GM18907 (cell line): ENCODE data around the gene SLC2A8.

Source experiments
- ATAC-seq: cut with Tn5 transposase; IDR thresholded peaks from one replicate; pipeline ENCODE4 v1.9.1; 2021; ENCODE audit warnings: mild to moderate bottlenecking, moderate library complexity; ENCODE audit not compliant: unreplicated experiment

The SLC2A8 gene, protein sequence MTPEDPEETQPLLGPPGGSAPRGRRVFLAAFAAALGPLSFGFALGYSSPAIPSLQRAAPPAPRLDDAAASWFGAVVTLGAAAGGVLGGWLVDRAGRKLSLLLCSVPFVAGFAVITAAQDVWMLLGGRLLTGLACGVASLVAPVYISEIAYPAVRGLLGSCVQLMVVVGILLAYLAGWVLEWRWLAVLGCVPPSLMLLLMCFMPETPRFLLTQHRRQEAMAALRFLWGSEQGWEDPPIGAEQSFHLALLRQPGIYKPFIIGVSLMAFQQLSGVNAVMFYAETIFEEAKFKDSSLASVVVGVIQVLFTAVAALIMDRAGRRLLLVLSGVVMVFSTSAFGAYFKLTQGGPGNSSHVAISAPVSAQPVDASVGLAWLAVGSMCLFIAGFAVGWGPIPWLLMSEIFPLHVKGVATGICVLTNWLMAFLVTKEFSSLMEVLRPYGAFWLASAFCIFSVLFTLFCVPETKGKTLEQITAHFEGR

DNA sequence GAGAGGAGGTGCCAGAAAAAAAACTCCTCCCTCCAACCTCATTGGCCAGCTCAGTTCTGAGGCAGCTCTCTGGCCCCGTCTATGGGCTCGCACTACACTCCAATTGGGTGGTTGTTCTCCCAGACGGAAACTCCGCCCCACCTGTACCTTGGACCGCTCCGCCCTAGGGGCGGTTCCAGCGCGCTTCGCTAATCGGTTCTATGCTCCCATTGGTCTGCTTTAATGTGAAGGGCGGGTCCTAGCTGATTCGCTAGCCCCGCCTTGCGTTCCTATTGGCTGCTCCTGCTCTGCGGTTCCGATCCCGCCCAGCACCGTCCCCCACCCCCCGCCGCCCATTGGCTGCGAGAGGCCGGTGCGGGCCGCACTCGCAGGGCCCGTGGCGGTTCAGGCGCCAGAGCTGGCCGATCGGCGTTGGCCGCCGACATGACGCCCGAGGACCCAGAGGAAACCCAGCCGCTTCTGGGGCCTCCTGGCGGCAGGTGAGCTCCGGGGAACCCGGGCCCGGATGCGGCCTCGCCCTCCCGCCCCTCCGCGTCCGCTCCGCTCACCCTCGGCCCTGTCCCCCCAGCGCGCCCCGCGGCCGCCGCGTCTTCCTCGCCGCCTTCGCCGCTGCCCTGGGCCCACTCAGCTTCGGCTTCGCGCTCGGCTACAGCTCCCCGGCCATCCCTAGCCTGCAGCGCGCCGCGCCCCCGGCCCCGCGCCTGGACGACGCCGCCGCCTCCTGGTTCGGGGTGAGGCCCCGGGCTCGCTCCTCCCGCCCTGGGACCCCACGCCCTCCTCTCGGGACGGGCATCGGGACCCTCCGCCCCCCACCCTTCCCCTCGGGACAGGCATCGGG, at the start of gene SLC2A8:
Gene SLC2A8, plus strand, starts transcription at position 362 of the 838 bp plus-strand sequence. Its CDS starts 62 bp downstream, at position 424.
- ATAC-seq, result peak; percentile 95

DNA sequence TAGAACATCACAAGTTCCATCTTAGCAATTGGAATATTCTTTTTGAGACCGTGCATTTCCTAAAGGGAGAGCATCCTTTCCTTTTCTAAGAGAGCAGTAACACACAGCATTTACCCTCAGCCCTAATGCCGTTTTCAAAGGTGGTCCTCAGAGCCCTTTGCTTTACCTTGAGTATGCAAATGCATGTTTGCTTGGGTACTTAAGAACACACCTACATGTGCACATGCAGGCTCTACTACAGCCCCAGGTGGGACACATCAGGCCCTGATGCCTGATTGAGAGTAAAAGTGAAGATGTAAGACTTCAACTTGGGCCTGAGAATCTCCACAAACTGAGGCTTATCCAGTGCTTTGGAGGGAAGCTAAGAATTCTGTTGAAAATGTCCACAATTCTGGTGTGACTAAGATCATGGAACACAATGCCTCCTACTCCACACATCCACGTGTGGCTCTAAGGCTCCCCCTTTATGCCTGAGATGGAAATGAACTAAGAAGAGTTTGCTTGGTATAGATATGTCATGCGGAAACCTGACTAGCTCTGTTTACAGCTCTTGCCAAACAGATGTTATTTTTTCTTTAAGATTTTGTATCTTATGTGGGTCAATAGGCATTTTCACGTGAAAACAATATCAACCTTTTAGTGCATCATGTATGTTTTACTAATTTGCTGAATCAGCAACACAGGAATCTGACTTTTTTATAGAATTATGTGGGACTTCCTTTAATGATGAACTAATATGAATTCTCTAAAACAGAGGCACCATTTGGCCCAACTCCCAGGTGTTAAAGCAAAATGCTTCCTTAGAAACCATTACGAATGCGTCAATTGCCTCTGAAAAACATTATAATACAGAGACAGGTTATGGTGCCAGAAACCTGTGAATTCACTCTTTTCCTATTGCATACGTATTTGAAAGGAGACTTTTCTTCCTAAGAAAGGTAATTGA, 48.9 kb upstream of the SLC2A8 start:
- no peak for ATAC-seq

DNA sequence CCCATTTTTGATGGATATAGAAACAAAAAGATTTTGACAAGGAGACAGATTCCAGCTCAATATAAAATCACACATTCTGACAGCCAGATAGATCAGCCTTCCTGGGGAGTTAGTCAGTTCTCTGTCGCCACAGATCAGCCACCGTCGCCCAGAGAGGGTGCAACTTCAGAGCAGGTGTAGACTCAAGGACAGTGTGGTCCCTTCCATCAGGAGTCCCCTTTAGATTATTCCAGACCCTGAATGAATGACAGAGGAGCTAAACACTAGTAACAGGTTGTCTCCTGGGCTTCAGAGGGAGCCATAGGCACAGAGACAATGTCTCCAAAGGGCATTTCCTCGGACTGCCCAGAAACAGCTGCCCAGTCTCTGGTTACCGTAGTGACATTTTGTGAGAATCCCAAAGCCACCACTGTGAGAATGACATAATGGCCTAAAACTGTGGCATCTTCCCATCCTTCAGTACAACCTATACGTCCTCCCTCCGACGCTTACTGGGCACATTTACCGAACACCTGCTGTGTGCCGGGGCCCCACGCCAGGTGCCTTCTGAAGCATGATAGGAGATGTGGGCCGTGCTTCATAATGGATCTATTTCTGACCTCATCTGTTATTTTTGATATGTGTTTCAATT, 47.4 kb upstream of the SLC2A8 start:
- no peak for ATAC-seq

DNA sequence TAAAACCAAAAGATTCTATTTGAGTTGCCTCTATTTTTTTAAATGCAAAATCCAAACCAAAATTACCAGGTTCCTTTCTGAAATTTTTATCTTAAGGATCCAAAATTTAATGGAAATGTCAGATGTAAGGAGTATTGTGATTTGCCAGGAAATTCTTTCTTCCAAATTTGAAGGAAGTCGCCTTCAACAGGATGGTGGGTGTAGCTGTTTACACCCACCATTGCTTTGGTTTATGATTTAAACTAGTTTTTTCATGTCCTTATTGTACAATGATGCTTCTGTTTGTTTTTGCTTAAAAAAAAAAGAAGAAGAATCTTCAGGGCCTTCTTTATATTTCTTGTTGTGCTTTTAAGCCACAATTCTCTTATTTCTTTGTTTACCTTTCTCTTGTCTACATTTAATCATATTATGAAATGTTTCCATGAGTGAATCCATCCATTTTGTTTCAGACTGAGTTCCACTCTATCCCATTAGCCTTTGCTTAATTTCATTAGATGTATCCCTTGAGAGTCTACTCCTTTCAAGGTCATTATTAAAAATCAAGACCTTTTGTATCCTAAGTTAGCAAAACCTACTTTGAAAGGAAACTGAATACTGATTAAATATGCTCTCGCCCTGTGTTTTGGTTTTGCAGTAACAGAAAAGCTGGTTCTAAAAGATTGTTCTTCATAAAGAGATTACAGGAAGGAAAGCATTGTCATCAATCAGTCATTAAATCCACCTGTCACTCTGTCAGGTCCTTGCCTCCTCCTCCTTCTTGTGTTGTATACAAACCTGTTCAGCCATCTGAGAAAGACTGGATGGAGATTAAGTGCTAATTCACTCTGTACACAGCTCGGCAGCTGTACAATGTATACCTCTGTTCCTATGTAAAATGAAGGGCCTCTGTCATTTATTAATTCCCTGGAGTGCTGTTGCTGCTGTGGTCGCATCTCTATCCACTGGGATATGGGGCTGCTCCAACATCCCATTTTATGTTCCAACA, 45.5 kb upstream of the SLC2A8 start:
- ATAC-seq, result no peak

DNA sequence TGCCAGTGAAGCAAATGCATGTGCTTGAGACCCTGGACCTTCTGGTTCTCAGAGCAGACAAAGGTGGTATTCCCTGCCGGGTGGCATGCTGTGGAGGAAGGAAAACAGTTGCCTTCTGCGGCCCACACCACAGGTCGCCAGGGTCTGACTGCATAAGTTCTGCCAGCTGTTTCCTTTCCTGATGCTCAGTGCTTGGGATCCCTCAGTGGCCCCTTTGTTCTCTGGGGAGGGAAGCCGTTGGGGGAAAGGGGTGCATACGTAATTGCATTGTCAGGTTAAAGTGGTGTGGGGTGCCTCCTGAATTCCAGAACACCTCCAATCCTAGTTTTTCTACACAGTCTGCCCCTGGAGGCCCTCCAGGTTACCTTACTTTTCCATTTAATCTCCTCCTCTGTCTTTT, 43.1 kb upstream of the SLC2A8 start:
- ATAC-seq, result no peak

DNA sequence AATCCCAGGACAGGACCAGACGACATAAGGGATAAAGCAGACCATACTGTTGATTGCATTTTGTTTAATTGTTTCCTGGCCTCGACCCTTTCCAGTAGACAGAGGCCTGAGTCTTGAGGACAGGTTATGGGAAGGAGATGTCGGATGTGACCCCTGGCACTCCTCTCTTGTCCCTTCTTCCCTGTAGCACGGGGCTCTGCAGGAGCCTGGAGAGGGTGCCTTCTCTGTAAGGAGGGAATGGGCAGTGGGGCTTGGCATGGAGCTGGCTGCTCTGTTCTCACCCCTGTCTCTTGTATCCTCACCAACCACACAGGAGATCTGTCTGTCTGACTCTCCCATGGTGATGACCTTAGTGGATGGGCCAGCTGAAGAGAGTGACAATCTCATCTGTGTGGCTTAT, 40.1 kb upstream of the SLC2A8 start:
- no peak for ATAC-seq

DNA sequence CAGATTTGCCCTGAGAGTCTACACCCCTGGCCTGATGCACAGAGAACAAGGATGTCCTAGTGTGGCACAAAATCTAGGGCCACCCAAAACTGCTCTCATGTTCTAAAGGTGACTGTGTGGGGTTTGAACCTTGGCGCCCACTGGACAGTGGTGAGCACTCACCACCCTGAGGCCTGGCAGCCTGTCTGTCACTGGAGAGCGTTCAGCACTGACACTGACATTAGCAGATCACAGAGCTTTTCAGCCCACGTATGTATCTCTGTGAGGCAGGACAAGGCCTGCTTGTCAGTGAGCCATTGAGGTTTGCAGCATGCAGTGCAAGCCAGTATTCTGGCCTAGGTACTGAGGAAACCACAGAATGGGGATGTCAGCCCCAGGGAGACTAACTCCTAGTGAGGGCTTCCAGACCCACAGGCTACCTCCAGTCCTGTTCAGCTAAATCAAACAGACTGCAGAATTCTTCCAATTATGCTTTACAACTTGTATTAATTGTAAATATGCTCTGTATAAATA, 38.9 kb upstream of the SLC2A8 start:
- ATAC-seq, result no peak

DNA sequence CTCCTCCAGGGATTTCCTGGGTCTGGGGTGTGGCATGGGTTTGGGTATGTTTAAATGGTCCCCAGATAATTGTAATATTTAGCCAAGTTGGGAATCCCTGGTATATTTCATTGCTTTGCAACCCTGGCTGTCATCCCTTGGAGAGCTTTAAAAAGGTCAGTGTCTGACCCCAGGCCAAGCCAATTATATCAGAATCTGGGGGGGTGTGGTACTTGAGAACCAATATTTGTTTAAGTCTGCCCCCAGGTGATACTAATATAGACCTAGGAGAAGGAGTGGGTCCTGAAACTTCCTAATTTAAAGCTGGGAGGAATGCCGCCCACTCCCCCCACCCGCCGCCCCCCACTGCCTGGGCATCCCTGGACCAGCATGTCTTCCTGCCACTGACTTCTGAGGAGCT, 38.2 kb upstream of the SLC2A8 start:
- ATAC-seq, result no peak

DNA sequence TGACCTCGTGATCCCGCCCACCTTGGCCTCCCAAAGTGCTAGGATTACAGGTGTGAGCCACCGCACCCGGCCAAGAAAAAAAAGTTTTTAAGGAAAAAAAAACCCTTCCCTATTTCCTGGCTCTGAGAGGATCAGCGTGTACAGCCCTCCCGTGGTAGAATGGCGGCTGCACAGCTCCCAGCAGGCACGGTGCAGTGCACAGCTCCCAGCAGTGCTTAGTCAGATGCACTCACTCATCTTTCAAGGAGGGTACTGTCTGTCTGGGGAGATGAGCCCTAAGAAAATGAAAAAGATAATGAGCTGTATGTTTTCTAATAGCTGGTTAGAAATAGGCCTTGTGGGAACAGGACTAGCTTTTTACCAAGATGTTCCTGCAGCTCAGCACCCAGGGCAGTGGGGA, 36.7 kb upstream of the SLC2A8 start:
- ATAC-seq, result no peak

DNA sequence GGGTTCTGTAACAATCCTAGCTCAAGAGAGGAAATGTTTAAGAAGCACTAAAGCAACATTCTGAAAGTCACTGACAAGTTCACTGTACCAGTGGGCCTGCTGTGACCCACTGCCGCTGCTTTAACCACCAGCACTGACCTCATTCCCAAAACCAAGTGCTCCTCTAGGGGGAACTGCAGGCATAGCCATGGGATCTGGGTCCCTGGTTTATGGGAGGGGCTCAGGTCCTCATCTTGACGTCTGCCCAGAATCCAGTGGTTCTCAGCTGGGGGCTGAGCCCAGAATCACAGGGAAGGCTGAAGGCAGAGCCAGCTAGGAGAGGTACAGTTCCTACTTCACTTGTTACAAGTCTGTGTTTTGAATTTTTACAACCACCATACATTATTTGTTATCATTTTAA, 36.1 kb upstream of the SLC2A8 start:
- no peak for ATAC-seq

DNA sequence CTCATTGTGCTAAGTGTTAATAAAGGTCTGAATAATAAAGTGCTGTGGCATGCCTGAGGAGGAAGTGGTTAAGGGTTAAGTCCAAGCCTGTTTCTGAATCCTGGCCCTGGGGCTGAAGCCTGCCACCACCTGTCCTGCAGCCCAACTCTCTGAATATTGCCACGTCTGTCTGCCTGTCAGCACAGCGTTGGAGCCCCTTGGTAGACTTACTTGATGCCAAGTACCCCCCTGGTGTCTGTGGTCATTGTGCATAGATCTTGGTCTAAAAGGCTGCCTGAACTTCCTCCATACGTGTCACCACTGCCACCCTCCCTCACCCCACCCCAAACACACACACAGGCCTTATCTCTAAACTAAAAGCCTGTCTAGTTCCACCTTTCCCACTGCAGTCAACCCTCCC, 35.4 kb upstream of the SLC2A8 start:
- no peak for ATAC-seq

DNA sequence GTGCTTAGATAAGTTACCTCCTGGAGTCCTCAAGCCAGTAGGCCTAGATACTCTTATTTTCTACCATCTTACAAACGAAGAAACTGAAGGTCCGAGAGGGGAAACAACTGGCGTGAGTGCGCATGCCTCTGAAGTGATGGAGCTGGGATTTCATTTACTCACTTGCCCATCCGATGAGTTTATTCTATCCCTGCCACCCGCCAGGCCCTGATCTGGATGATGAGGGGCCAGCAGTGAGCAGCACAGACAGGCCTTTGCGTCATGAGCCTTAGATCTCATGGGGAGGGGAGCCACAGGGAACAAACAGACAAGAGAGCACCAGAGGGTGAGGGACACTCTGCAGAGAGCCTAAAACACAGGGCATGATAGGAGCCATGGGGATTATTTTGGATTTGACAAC, 34.1 kb upstream of the SLC2A8 start:
- no peak for ATAC-seq

DNA sequence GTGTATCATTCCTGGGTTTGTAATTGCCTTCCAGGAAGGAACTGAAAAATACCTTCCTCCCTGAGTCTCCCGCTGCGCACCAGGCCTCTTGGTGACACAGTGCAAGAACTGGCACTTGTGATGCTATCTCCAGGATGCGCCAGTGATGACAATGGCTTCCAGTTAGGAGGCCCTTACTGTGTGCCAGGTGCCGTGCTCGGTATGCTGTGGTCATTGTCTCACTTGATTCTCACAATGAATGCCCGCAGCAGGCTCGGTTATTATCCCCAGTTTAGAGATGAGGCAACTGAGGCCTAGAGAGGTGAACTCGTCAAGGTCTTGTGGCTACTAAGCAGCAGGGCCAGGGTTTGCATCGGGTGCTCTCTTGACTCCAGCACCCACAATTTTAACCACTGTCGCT, 31.5 kb upstream of the SLC2A8 start:
- ATAC-seq, result no peak

DNA sequence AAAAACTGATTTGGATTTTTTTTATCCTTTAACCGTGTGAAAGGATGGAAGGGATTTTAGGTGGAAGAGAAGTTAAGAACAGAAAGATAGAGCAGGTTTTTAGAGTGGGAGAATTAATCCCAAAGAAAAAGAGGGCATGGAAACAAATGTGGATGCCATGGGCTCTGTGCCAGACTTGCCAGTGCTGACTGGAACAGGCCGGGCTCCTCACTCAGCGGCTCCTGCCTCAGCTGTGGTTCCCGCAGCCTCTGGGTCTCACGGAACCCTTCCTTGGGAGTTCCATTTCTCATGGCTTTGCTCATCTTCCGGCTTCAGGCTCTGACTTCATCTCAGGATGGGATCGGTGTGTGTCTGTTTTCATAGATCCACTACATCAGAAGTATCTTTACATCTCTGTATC, 30.4 kb upstream of the SLC2A8 start:
- ATAC-seq, result no peak

DNA sequence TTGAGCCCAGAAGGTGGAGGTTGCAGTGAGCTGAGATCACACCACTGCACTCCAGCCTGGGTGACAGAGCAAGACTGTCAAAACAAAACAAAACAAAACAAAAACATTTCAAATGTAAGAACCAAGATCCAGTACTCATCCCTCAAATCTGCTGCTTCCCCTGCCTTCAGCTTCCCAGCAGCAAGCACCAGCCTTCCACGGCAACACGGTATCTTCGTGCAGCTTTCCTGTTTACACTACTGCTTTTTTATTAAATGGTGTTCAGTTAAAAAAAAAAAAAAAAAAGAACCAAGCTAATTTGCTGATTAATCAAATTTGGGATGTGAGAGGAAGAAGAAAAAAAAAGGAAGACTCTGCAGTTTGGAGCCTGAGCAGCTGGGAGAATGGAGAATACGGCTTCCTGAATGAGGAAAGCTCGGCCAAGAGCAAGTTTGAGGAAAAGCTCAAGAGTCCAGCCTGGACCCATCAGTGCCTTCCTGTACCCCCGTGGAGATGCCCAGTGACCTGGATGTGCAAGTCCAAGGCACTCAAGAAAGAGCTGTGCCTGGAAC, 28.0 kb upstream of the SLC2A8 start:
- no peak for ATAC-seq

DNA sequence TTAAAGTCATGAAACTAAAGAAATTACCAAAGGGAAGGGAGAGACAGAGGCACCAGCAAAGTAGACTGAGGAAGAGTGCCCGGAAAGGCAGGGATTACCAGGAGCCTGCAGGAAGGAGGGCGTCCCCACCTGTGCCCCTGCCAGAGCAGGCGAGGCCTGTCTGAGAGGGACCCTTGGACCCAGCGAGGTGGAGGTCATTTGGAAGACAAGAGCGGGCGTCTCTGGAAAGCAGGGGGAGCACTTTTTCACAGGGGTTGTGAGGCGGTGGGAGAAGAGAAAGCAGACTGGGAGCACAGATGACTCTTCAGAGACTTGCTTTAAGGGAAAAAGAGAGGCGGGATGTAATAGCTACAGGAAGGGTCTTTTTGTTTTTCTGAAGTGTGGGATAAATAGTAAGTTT, 27.5 kb upstream of the SLC2A8 start:
- ATAC-seq, result no peak

DNA sequence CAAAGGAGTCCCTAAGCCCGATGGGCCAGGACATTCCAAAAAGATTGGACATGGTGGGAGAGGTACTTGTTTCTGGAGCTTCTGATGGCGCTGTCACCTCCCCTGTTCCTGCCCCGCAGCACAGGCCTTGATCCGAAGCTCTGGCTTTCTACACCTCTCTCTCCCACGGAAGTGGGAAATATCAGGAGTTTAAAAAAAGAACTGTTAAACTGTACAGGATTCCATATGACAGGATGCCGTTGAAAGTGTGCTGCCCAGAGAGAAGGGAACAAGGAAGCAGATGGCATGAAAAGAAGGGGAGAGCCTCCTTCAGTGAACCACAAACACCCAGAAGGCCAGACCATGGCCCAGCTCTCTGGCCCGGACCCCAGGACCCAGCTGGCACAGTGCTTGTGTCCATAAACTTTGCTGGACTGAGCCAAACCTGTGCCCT, 26.8 kb upstream of the SLC2A8 start:
- no peak for ATAC-seq
